HepG2 (cell line): Measurements from ENCODE around the gene TEKT5. TPM values are rescaled to one million over a fixed set of nuclear protein-coding genes. Genes with fewer than 3 reads are reported as not detected.
A peak's percentile ranks its signal among the peaks of the same experiment; 100 is the strongest.

Experiments
- HHEX ChIP-seq: IDR thresholded peaks from 2 replicates; pipeline ENCODE4 v1.6.1; 2016; ENCODE audit warnings: control low read depth
- IKZF5 ChIP-seq: IDR thresholded peaks from 2 replicates; pipeline ENCODE4 v1.6.1; 2018; ENCODE audit warnings: missing genetic modification reagents, mild to moderate bottlenecking, missing compliant biosample characterization
- KDM4B ChIP-seq: sonication (generic); formaldehyde crosslinking; IDR thresholded peaks from 2 replicates; pipeline ENCODE4 v1.4.0; 2020; ENCODE audit warnings: missing genetic modification reagents
- KMT2B ChIP-seq: IDR thresholded peaks from 2 replicates; pipeline ENCODE4 v1.6.1; 2016; ENCODE audit warnings: missing genetic modification reagents, missing compliant biosample characterization
- NONO ChIP-seq, 2 experiments: fragments of 450-650 bp in 1 of 2; sonication (generic) in 1 of 2; formaldehyde crosslinking in 1 of 2; IDR thresholded peaks in 1 of 2; conservative IDR thresholded peaks in 1 of 2; 2 replicates each; pipeline versions ENCODE4 v1.6.1 to v1.8.0; 2017 to 2022; ENCODE audit warnings: mild to moderate bottlenecking in 1 of 2, missing genetic modification reagents in 1 of 2, moderate library complexity in 1 of 2
- STAG1 ChIP-seq: sonication (generic); formaldehyde crosslinking; IDR thresholded peaks from 2 replicates; pipeline ENCODE4 v1.4.0; 2020; ENCODE audit warnings: missing genetic modification reagents
- YEATS2 ChIP-seq: sonication (generic); formaldehyde crosslinking; IDR thresholded peaks from 2 replicates; pipeline ENCODE4 v1.4.0; 2020; ENCODE audit warnings: missing genetic modification reagents, borderline replicate concordance
- ZFP37 ChIP-seq: sonication (generic); formaldehyde crosslinking; IDR thresholded peaks from 2 replicates; pipeline ENCODE4 v1.4.0; 2020; ENCODE audit warnings: missing genetic modification reagents, borderline replicate concordance
- ZNF143 ChIP-seq: sonication (generic); formaldehyde crosslinking; IDR thresholded peaks from 2 replicates; pipeline ENCODE4 v1.4.0; 2020; ENCODE audit warnings: missing genetic modification reagents
- ZNF160 ChIP-seq: sonication (generic); formaldehyde crosslinking; IDR thresholded peaks from 2 replicates; pipeline ENCODE4 v1.8.0; 2022; ENCODE audit warnings: mild to moderate bottlenecking, inconsistent platforms, missing genetic modification reagents
- ZNF17 ChIP-seq: sonication (generic); formaldehyde crosslinking; IDR thresholded peaks from 2 replicates; pipeline ENCODE4 v1.5.0; 2020; ENCODE audit warnings: mild to moderate bottlenecking, missing genetic modification reagents
- ZNF263 ChIP-seq: sonication (generic); formaldehyde crosslinking; IDR thresholded peaks from 2 replicates; pipeline ENCODE4 v1.4.0; 2020; ENCODE audit warnings: missing genetic modification reagents
- ZNF34 ChIP-seq: sonication (generic); formaldehyde crosslinking; IDR thresholded peaks from 2 replicates; pipeline ENCODE4 v1.4.0; 2020; ENCODE audit warnings: mild to moderate bottlenecking, missing genetic modification reagents, borderline replicate concordance
- ZNF432 ChIP-seq: sonication (generic); formaldehyde crosslinking; IDR thresholded peaks from 2 replicates; pipeline ENCODE4 v1.5.0; 2020; ENCODE audit warnings: missing genetic modification reagents, mild to moderate bottlenecking, borderline replicate concordance
- ZNF484 ChIP-seq: sonication (generic); formaldehyde crosslinking; IDR thresholded peaks from 2 replicates; pipeline ENCODE4 v1.5.1; 2020; ENCODE audit warnings: mild to moderate bottlenecking, low read depth, missing genetic modification reagents, borderline replicate concordance
- ZNF703 ChIP-seq: sonication (generic); formaldehyde crosslinking; IDR thresholded peaks from 2 replicates; pipeline ENCODE4 v1.5.1; 2020; ENCODE audit warnings: missing genetic modification reagents, mild to moderate bottlenecking, moderate library complexity, borderline replicate concordance
- ZNF782 ChIP-seq: sonication (generic); formaldehyde crosslinking; IDR thresholded peaks from 2 replicates; pipeline ENCODE4 v1.4.0; 2020; ENCODE audit warnings: missing genetic modification reagents, mild to moderate bottlenecking, borderline replicate concordance
- ZNF788 ChIP-seq: sonication (generic); formaldehyde crosslinking; IDR thresholded peaks from 2 replicates; pipeline ENCODE4 v1.5.0; 2020; ENCODE audit warnings: mild to moderate bottlenecking, missing genetic modification reagents, borderline replicate concordance
- ZSCAN21 ChIP-seq: sonication (generic); formaldehyde crosslinking; IDR thresholded peaks from 2 replicates; pipeline ENCODE4 v1.8.0; 2022; ENCODE audit warnings: mild to moderate bottlenecking, missing genetic modification reagents, moderate library complexity, borderline replicate concordance
- polyA plus RNA-seq, 8 experiments: library from polyadenylated mRNA; depleted of rRNA in 3 of 8; stranded (reverse) in 7 of 8; unstranded in 1 of 8; fragments of >200 nt; fragmentation: Illumina TruSeq in 4 of 8; extraction: Trizol in 4 of 8; gene quantifications; 2 replicates each; pipeline versions ENCODE4 v1.2.1 to v1.2.3, GENCODE V29; 2011 to 2016; ENCODE audit warnings: low read depth in 4 of 8, missing spikeins in 1 of 8, mixed read lengths in 1 of 8; ENCODE audit not compliant: insufficient read depth in 1 of 8
- total RNA-seq, 5 experiments: library from RNA; depleted of rRNA; stranded (reverse); fragments of >200 nt; fragmentation: Illumina TruSeq; extraction: Trizol; gene quantifications; 2 replicates each; pipeline ENCODE4 v1.2.3, GENCODE V29; 2016; ENCODE audit warnings: low read depth in 1 of 5
- TF ChIP-seq, protein P1 (sequence below): sonication (generic); formaldehyde crosslinking; IDR thresholded peaks from 2 replicates; pipeline ENCODE4 v1.4.0; 2020; ENCODE audit warnings: missing genetic modification reagents
- TF ChIP-seq, protein P2 (sequence below): sonication (generic); formaldehyde crosslinking; IDR thresholded peaks from 2 replicates; pipeline ENCODE4 v1.4.0; 2020; ENCODE audit warnings: mild to moderate bottlenecking, missing genetic modification reagents

Gene TEKT5
- total and polyA plus RNA-seq, 2 of the 13 experiments (the other 11 are each of a cell fraction or from before 2014, with no cell fraction given), result 0.16 TPM; not detected in 1

DNA sequence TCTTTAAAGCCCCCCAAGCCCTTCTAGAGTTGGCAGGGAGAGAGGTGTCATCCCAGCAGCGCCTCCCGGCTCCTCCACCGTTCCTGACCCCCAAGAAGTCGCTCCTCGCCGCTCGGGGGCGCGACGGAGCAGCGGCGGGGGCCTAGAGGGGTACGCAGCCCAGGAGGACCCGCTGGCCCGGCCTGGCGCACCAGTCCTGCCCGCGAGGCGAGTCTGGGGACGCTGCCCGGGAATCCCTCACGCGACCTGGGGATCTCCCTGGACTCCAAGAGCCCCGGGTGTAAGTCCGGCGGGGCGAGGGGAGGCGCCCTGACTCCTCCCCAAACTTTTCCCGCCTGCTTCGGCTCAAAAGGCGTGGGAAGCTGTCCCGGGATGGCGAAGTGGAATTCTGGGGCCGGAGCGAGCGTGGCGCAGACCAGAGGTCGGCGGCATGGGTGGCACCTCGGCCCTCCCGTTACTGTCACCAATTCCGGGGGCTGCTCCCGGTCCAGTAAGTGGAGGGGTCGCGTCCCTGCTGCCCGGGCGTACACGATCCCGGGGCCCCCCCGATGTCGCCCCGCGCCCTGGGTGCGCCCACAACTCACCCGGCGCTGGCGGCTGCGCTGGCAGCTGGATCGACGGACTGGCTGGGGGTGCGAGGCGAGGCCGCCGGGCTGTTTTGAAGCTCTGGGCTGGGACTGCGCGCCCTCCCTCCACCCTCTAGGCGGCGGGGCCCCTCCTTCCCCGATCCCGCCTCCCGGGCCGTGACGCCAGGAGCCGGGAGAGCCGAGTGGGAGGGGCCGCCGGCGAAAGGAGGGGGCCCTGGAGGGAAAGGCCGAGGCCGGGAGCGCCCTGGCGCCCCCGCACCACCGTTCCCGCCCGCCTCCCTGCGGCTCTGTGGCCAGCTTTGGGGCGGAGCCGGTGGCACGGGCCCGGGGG is 114.5 kb downstream of the TEKT5 start, which contains the start of gene EMP2 (continued):
- TF ChIP-seq ZNF788 (CRISPR knock-in tag) (peak; percentile 98), ZNF484 (CRISPR knock-in tag) (0 out of 2 replicates have a peak, but pooled peaks have one; percentile 57), HHEX (CRISPR knock-in tag) (no peak), ZNF782 (no peak; the same call in 1 of the 2 replicates), KMT2B (no peak), ZFP37 (CRISPR knock-in tag) (peak; percentile 84; the same call in 1 of the 2 replicates), ZNF703 (no peak), IKZF5 (CRISPR knock-in tag) (no peak; the same call in none of the 2 replicates), ZSCAN21 (CRISPR knock-in tag) (no peak; the same call in 1 of the 2 replicates), ZNF34 (peak; percentile 70; the same call in 1 of the 2 replicates), ZNF432 (no peak), STAG1 (CRISPR knock-in tag) (peak; percentile 81), KDM4B (CRISPR knock-in tag) (0 out of 2 replicates have a peak, but pooled peaks have one; percentile 23), ZNF143 (peak; percentile 62; the same call in 1 of the 2 replicates), ZNF160 (CRISPR knock-in tag) (peak; percentile 66; the same call in 1 of the 2 replicates), ZNF263 (CRISPR knock-in tag) (peak; percentile 92), NONO (IDR thresholded peaks at IDR 0.05) (no peak), NONO (CRISPR knock-in tag; conservative IDR thresholded peaks at IDR 0.05) (peak; percentile 85), ZNF17 (no peak), YEATS2 (CRISPR knock-in tag) (peak; percentile 65; the same call in 1 of the 2 replicates)
- TF ChIP-seq, protein P1, sequence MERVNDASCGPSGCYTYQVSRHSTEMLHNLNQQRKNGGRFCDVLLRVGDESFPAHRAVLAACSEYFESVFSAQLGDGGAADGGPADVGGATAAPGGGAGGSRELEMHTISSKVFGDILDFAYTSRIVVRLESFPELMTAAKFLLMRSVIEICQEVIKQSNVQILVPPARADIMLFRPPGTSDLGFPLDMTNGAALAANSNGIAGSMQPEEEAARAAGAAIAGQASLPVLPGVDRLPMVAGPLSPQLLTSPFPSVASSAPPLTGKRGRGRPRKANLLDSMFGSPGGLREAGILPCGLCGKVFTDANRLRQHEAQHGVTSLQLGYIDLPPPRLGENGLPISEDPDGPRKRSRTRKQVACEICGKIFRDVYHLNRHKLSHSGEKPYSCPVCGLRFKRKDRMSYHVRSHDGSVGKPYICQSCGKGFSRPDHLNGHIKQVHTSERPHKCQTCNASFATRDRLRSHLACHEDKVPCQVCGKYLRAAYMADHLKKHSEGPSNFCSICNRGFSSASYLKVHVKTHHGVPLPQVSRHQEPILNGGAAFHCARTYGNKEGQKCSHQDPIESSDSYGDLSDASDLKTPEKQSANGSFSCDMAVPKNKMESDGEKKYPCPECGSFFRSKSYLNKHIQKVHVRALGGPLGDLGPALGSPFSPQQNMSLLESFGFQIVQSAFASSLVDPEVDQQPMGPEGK, result peak; percentile 99
- TF ChIP-seq, protein P2, sequence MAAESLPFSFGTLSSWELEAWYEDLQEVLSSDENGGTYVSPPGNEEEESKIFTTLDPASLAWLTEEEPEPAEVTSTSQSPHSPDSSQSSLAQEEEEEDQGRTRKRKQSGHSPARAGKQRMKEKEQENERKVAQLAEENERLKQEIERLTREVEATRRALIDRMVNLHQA (CRISPR knock-in tag), result no peak
